ENCODE measurements around the gene MBNL2. TPM values are rescaled to one million over a fixed set of nuclear protein-coding genes. Genes with fewer than 3 reads are reported as not detected.

MBNL2 gene
- total RNA-seq, 4 donors from 2014 or later, result 92.8 to 132 (median 101) TPM

DNA sequence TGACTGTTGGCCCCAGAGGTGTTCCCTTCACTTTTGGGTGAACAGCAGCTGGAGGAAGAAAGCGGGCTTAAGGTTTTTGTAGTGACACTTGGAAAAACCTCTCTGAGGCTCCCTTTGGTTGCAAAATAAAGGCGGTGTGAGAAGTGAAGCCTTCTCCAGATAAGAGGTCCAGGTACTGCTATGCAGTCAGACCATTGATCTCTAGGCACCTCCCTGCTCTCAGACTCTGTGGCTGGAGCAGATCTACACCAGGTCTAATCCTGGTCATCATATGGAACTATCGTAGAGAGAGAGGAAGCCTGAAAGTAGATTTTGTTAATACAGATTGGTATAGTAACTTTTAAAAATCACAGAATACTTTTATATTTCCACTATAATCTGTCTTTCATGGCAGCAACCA lies 47.5 kb downstream of the MBNL2 start:
- 95% methylated on average over 2 of the region's 3 CpGs for WGBS
- no peaks in the 10 kb centered on the region for H3K9me3 ChIP-seq
- intact Hi-C loops (cut with DNase I), result no loop called here
- DNase-seq (ENCODE audit: extremely low spot score), result no peak
- H3K27ac ChIP-seq (replicated peaks in 1 of 4), result peak overlapping the region; percentile 56 to 79 (median 64)
- no peak overlapping the region for H3K4me3 ChIP-seq
- TF ChIP-seq POLR2A (IDR thresholded peaks at IDR 0.05; ENCODE audit: low read depth), result no peak
- TF ChIP-seq, protein P1, sequence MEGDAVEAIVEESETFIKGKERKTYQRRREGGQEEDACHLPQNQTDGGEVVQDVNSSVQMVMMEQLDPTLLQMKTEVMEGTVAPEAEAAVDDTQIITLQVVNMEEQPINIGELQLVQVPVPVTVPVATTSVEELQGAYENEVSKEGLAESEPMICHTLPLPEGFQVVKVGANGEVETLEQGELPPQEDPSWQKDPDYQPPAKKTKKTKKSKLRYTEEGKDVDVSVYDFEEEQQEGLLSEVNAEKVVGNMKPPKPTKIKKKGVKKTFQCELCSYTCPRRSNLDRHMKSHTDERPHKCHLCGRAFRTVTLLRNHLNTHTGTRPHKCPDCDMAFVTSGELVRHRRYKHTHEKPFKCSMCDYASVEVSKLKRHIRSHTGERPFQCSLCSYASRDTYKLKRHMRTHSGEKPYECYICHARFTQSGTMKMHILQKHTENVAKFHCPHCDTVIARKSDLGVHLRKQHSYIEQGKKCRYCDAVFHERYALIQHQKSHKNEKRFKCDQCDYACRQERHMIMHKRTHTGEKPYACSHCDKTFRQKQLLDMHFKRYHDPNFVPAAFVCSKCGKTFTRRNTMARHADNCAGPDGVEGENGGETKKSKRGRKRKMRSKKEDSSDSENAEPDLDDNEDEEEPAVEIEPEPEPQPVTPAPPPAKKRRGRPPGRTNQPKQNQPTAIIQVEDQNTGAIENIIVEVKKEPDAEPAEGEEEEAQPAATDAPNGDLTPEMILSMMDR (IDR thresholded peaks at IDR 0.05), result no peak
- no peak for TF ChIP-seq POLR2AphosphoS5 (IDR thresholded peaks at IDR 0.05)
- TF ChIP-seq EP300 (IDR thresholded peaks at IDR 0.05), result no peak
- peaks cover 70 to 100% (median 93%) of the 10 kb centered on the region in 4 donors for H3K4me1 ChIP-seq
- no peaks in the 10 kb centered on the region for H3K27me3 ChIP-seq
- H3K36me3 ChIP-seq, result peaks cover 0 to 4% (median 0%) of the 10 kb centered on the region in 4 donors

DNA sequence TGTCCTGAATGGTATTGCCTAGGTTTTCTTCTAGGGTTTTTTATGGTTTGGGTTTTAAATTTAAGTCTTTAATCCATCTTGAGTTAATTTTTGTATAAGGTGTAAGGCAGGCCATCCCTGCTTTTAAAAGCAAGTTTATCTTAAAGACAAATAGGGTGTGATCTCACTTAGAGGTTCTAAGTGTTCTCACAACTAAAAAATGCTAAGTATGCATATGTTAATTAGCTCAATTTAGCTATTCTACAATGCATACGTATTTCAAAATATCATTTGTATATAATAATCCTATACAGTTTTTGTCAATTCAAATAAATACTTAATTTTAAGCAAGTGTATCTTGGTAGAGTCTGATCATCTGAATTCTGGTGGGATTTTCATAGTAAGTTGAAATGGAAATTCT lies 50.4 kb downstream of the MBNL2 start:
- Histone ChIP-seq H3K4me1 (peaks cover 75 to 100% (median 94%) of the 10 kb centered on the region in 4 donors), H3K9me3 (no peaks in the 10 kb centered on the region), H3K27me3 (no peaks in the 10 kb centered on the region), H3K36me3 (peaks cover 0 to 19% (median 8%) of the 10 kb centered on the region in 4 donors), H3K27ac (replicated peaks in 1 of 4) (peak overlapping the region; percentile 74 to 83 (median 78)), H3K4me3 (no peak overlapping the region)
- DNase-seq (ENCODE audit: extremely low spot score), result no peak
- WGBS, result 71% methylated on average over 1 of the region's 1 CpG
- intact Hi-C loops (cut with DNase I), result no loop called here
- TF ChIP-seq, protein P1 (IDR thresholded peaks at IDR 0.05), result no peak
- TF ChIP-seq EP300 (IDR thresholded peaks at IDR 0.05) (no peak), POLR2A (IDR thresholded peaks at IDR 0.05; ENCODE audit: low read depth) (no peak), POLR2AphosphoS5 (IDR thresholded peaks at IDR 0.05) (no peak)

DNA sequence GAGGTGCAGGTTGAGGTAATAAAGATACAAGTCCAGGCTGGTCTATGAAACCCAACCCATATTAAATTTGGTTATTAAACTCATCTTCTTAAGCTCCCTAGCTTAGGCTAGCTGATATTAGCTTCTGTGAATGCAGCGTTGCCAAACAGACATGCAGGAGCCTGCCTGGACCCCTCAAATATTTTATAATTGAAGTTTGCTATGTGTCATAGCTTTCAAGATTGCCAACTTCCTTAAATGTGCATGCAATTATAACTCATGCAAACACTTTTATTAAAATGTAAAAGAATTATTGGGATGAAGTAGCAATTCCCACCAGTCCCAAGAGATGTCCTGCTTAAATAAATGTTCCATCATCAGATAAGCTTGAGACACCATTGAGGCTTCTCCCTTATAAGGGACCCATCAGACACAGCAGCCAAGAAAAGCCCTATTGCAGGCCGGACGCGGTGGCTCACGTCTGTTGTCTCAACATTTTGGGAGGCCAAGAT lies 51.3 kb downstream of the MBNL2 start:
- peaks cover 74 to 100% (median 94%) of the 10 kb centered on the region in 4 donors for H3K4me1 ChIP-seq
- peaks cover 0 to 18% (median 8%) of the 10 kb centered on the region in 4 donors for H3K36me3 ChIP-seq
- TF ChIP-seq POLR2AphosphoS5 (IDR thresholded peaks at IDR 0.05), result no peak
- no peak for TF ChIP-seq EP300 (IDR thresholded peaks at IDR 0.05)
- TF ChIP-seq, protein P1 (IDR thresholded peaks at IDR 0.05), result no peak
- no peak for TF ChIP-seq POLR2A (IDR thresholded peaks at IDR 0.05; ENCODE audit: low read depth)
- no peak overlapping the region for H3K4me3 ChIP-seq
- peak overlapping the region; percentile 74 to 83 (median 78) for H3K27ac ChIP-seq (replicated peaks in 1 of 4)
- intact Hi-C loops (cut with DNase I), result no loop called here
- no peaks in the 10 kb centered on the region for H3K27me3 ChIP-seq
- no peak for DNase-seq (ENCODE audit: extremely low spot score)
- H3K9me3 ChIP-seq, result no peaks in the 10 kb centered on the region
- WGBS, result 31% methylated on average over 5 of the region's 5 CpGs

- Histone ChIP-seq H3K27me3 (no peaks in the 10 kb centered on the region), H3K36me3 (peaks cover 0 to 15% (median 8%) of the 10 kb centered on the region in 4 donors), H3K4me1 (peaks cover 65 to 100% (median 94%) of the 10 kb centered on the region in 4 donors), H3K27ac (replicated peaks in 1 of 4) (peak overlapping the region; percentile 74 to 83 (median 78)), H3K4me3 (no peak overlapping the region), H3K9me3 (no peaks in the 10 kb centered on the region)
- TF ChIP-seq POLR2A (IDR thresholded peaks at IDR 0.05; ENCODE audit: low read depth), result no peak
- peak in 1 of 2 donors; percentile 47 for TF ChIP-seq POLR2AphosphoS5 (IDR thresholded peaks at IDR 0.05)
- intact Hi-C loops (cut with DNase I), result no loop called here
- DNase-seq (ENCODE audit: extremely low spot score), result no peak
- 30% methylated on average over 7 of the region's 7 CpGs for whole genome bisulfite sequencing
These were observed 52.9 kb downstream of the MBNL2 start for GRCh38 chr13:97274829-97275649.

GRCh38 chr13:97275776-97276501 lies 53.8 kb downstream of the MBNL2 start:
- H3K36me3 ChIP-seq, result peaks cover 0 to 15% (median 8%) of the 10 kb centered on the region in 4 donors
- H3K4me3 ChIP-seq, result no peak overlapping the region
- 62% methylated on average over 8 of the region's 8 CpGs for WGBS
- peak overlapping the region; percentile 73 to 83 (median 78) for H3K27ac ChIP-seq (replicated peaks in 1 of 4)
- no peak for DNase-seq (ENCODE audit: extremely low spot score)
- intact Hi-C loops (cut with DNase I), result no loop called here
- peaks cover 72 to 100% (median 97%) of the 10 kb centered on the region in 4 donors for H3K4me1 ChIP-seq
- TF ChIP-seq EP300 (IDR thresholded peaks at IDR 0.05) (no peak), POLR2A (IDR thresholded peaks at IDR 0.05; ENCODE audit: low read depth) (no peak), POLR2AphosphoS5 (IDR thresholded peaks at IDR 0.05) (no peak)
- TF ChIP-seq, protein P1 (IDR thresholded peaks at IDR 0.05), result no peak
- no peaks in the 10 kb centered on the region for H3K9me3 ChIP-seq
- H3K27me3 ChIP-seq, result no peaks in the 10 kb centered on the region
